Measurements from ENCODE around the gene PALLD. TPM values are rescaled to one million over a fixed set of nuclear protein-coding genes. Genes with fewer than 3 reads are reported as not detected.

PALLD gene
- total RNA-seq, 2 donors from 2014 or later, result 72.1 to 195 TPM

- no peak for TF ChIP-seq CTCF (IDR thresholded peaks at IDR 0.05)
- H3K27ac ChIP-seq, result no peak overlapping the region
- H3K9ac ChIP-seq (ENCODE audit: low read depth in 2 of 2, low read length in 2 of 2), result no peak overlapping the region
- no peaks in the 10 kb centered on the region for H3K4me1 ChIP-seq
- H3K4me3 ChIP-seq, result no peak overlapping the region
- no peak for DNase-seq
- H3K36me3 ChIP-seq, result no peaks in the 10 kb centered on the region
- intact Hi-C loops (cut with DNase I), result no loop called here
- H3K9me3 ChIP-seq, result no peaks in the 10 kb centered on the region
- no peaks in the 10 kb centered on the region for H3K27me3 ChIP-seq
Measured at GRCh38 chr4:168592676-168593075, 95.8 kb downstream of the PALLD start.

- Histone ChIP-seq H3K4me3 (no peak overlapping the region), H3K27ac (no peak overlapping the region), H3K27me3 (no peaks in the 10 kb centered on the region), H3K36me3 (no peaks in the 10 kb centered on the region), H3K4me1 (no peaks in the 10 kb centered on the region), H3K9me3 (no peaks in the 10 kb centered on the region), H3K9ac (ENCODE audit: low read depth in 2 of 2, low read length in 2 of 2) (no peak overlapping the region)
- intact Hi-C loops (cut with DNase I), result no loop called here
- DNase-seq, result no peak
- no peak for TF ChIP-seq CTCF (IDR thresholded peaks at IDR 0.05)
Measured at GRCh38 chr4:168593399-168593798, 96.5 kb downstream of the PALLD start.

- Histone ChIP-seq H3K27ac (no peak overlapping the region), H3K27me3 (no peaks in the 10 kb centered on the region), H3K4me3 (no peak overlapping the region), H3K9ac (ENCODE audit: low read depth in 2 of 2, low read length in 2 of 2) (no peak overlapping the region), H3K9me3 (no peaks in the 10 kb centered on the region), H3K36me3 (no peaks in the 10 kb centered on the region), H3K4me1 (no peaks in the 10 kb centered on the region)
- DNase-seq, result no peak
- intact Hi-C loops (cut with DNase I), result no loop called here
- TF ChIP-seq CTCF (IDR thresholded peaks at IDR 0.05), result no peak
Measured at GRCh38 chr4:168594121-168594520, 97.3 kb downstream of the PALLD start.

- DNase-seq, result no peak
- no peak overlapping the region for H3K9ac ChIP-seq (ENCODE audit: low read depth in 2 of 2, low read length in 2 of 2)
- no peak for TF ChIP-seq CTCF (IDR thresholded peaks at IDR 0.05)
- H3K9me3 ChIP-seq, result no peaks in the 10 kb centered on the region
- no peaks in the 10 kb centered on the region for H3K36me3 ChIP-seq
- no peaks in the 10 kb centered on the region for H3K27me3 ChIP-seq
- intact Hi-C loops (cut with DNase I), result no loop called here
- H3K27ac ChIP-seq, result no peak overlapping the region
- no peaks in the 10 kb centered on the region for H3K4me1 ChIP-seq
- no peak overlapping the region for H3K4me3 ChIP-seq
Measured at GRCh38 chr4:168598191-168598590, 101.3 kb downstream of the PALLD start.

GRCh38 chr4:168600796-168601583 lies 104.1 kb downstream of the PALLD start:
- Histone ChIP-seq H3K4me3 (no peak overlapping the region), H3K9me3 (no peaks in the 10 kb centered on the region), H3K36me3 (no peaks in the 10 kb centered on the region), H3K27ac (no peak overlapping the region), H3K27me3 (no peaks in the 10 kb centered on the region), H3K9ac (ENCODE audit: low read depth in 2 of 2, low read length in 2 of 2) (no peak overlapping the region), H3K4me1 (no peaks in the 10 kb centered on the region)
- DNase-seq, result no peak
- intact Hi-C loops (cut with DNase I), result no loop called here
- no peak for TF ChIP-seq CTCF (IDR thresholded peaks at IDR 0.05)

All from colonic mucosa (tissue), 4 donors.